HG03378 (cell line): ENCODE results near the gene CLIC3.

Experiments used
- ATAC-seq: cut with Tn5 transposase; IDR thresholded peaks from one replicate; pipeline ENCODE4 v1.9.1; 2021; ENCODE audit warnings: mild to moderate bottlenecking, moderate library complexity; ENCODE audit not compliant: unreplicated experiment

The CLIC3 gene

DNA sequence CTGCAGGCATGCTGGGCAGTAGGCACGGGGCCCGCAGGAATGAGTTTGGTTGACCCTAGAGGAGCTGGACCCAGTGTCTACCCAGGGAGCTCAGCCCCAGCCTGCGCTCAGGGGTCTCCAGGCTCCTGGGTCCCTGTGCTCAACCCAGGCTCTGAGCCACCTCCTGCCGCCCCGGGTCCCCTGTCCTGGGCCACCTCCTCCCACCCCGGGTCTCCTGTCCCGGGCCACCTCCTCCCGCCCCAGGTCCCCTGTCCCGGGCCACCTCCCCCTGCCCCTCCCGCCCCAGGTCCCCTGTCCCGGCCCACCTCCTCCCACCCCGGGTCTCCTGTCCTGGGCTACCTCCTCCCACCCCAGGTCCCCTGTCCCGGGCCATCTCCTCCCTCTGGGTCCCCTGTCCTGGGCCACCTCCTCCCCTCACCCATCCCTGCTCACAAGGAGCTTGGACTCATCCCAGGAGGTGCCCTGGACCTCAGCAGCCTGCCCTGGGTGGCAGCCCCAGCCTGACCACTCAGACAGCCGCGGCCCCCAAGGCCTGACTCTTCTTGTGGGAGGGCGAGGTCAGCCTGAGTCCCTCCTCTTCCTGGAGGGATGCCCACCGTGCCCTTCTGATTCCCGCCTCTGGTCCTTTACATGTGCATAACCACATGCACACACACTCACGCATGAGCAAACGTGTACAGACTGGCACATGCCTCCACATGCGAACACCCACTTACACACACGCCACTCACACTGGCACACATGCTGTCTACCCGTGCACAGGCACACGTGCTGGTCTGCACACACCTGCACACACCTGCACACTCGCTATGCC, 41.9 kb downstream of the CLIC3 start:
- ATAC-seq, result no peak

DNA sequence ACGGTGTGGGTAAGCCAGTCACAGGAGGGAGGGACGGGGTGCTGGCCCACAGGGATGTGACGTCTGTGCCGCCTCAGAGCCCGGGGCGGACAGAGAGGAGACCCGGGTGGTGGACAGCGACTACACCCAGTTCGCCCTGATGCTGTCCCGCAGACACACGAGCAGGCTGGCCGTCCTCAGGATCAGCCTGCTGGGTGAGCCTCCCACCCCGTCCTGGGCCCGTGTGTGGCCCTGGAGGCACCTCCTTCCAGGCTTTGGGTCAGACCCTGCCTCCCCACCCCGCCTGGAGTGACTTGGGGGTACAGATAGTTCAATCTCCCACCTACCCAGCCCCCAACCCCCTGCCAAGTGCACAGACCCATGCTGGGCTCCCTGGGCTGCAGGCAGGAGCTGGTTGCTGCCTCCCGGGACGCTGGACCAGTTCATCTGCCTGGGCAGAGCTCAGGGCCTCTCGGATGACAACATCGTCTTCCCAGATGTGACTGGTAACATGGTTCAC, 42.5 kb downstream of the CLIC3 start:
- no peak for ATAC-seq

DNA sequence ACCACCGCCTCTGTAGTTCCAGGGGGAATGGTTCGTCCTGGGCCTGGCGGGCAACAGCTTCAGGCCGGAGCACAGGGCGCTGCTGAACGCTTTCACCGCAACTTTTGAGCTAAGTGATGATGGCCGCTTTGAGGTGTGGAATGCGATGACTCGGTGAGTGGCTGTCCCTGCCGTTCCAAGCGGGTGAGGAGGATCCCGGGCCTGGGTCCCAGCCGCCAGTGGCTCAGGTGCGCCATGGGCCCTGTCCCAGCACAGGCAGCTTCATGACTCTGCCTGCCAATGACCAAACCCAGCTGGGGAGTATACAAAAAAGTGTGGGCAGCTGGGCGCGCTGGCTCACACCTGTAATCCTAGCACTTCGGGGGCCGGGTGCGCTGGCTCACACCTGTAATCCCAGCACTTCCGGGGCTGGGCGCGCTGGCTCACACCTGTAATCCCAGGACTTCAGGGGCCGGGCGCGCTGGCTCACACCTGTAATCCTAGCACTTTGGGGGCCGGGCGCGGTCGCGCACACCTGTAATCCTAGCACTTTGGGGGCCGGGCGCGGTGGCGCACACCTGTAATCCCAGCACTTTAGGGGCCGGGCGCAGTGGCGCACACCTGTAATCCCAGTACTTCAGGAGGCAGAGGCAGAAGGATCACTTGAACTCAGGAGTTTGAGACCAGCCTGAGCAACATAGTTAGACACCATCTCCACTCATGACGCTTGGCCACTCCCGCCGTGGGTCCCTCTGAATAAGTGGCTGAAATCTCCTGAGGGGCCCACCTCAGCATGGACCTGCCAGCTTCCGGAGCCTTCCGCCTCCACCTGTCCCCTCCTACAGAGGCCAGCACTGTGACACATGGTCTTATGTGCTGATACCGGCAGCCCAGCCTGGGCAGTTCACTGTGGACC, 43.2 kb downstream of the CLIC3 start:
- ATAC-seq, result no peak

DNA sequence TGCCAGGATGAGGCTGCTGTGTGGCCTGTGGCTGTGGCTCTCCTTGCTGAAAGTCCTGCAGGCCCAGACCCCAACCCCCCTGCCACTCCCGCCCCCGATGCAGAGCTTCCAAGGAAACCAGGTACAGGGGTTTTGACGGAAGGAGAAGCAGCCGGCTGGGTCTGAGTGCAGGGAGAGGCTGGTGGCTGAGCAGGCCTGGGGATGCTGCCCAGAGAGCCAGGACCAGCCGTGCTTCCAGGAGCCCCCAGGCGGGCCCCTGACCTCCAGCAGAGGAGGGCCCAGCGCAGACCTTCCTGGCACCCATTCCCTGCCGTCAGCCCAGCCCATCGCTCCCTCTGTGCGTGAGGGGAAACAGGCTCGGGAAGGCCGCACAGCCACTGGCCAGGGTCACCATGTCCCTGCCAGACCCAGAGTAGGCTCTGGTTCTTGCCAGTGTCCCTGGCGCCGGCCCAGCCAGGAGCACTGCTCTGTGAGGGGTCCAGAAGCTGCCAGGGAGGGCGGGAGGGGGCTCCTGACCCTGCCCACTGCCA, 44.0 kb downstream of the CLIC3 start:
- ATAC-seq, result no peak

DNA sequence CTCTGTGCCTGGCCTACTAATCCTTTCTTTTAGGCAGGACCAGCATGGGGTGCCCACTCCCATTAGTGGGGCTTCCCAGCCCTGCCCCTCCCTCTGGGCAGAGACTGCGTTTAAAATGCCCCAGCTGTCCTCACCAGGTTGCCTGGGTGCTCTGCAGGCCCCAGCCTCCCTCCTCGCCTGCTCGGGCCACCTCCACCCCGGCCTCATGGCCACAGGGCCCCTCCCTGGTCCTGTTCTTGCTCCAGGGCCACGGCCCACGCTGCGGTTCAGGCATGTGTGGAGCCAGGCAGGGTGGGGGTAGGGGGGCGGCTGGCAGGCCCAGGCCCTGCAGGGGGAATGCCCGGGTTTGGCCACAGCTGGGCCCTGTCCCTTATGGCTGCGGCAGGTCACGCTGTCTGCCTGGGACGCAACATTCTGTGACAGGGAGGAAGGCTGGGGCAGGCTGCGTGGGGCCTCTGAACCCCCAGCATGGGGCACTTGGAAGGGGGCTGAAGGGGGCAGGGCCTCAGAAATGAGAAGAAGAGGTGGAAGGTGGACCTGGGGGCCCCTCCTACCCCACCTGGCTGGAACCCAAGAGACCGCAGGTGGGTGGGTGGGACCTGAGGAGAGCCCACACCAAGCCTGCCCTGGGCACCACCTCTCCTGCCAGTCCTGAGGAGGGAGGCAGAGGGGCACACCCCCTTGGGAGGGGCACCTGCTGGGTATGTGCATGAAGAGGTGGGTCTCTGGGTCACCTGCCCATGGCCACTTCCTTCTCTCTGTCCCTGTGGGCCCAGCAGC, 44.6 kb downstream of the CLIC3 start, which contains the start of gene LCN12:
LCN12 (plus strand) TSS at position 733 of the 780 bp plus-strand sequence. CDS start 55 bp downstream, outside the sequence.
- no peak for ATAC-seq

DNA sequence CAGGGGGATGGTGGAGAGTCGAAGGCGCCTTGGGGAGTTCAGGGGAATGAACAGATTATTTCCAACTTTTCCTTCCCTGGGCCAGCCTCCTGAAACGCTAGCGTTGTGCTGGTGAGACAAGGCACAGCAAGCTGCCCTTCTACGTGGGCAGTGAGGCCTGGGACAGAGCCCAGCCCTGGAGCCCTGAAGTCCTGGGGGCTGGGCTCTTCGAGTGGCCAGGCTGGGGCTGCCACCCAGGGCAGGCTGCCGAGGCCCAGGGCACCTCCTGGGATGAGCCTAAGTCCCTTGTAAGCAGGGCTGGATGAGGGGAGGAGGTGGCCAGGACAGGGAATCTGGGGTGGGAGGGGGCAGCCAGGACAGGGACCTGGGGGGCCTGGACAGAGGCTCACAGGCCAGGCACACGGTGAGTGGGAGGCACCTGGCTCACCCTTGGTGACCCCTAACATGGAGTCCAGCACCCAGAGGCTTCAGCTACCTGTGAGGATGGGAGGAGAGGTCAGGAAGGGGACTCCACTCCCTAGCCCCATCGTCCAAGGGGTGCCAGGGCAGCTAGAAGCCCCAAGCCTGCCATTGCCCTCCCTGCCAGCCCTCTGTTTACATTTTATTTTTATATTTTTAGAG, 45.6 kb downstream of the CLIC3 start:
- no peak for ATAC-seq

DNA sequence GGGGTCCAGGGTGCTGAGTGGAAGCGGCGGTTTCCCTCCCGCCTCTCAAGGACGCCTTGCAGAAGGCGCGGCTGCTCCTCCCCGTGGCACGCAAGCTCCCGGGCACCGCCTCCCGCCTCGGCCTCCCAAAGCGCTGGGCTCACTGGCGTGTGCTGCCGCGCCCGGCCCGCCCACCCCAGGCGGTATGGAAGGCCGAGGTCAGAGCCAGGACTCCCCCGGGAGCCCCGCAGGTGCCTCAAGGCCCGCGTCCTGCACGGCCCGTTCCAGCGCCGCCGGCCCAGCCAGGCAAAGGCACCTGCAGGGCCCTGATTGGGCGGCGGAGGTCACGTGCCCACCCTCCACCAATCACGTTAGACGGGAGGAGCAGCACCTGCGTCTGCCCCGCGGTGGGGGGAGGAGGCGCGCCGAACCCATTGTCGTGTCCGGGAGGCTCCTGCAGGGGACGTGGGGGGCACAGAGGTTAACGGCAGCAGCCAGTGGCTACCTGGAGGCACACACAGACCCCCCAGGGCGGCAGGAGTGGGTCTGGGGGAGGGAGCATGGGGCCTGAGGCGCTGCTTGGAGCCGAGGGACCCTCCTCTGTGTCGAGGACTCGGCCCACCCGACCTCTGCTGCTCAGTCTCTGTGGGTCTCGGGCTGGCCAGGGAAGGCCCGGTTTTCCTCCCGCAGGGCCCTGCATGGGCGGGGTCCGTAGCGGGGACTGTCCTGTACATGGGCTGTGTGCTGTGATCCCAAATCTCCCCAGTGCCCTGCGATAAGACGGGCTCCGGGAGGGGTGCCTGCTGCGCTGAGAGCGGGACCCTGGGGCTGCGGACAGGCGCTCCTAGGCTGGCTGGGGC, 46.3 kb downstream of the CLIC3 start:
- ATAC-seq, result peak; percentile 53

DNA sequence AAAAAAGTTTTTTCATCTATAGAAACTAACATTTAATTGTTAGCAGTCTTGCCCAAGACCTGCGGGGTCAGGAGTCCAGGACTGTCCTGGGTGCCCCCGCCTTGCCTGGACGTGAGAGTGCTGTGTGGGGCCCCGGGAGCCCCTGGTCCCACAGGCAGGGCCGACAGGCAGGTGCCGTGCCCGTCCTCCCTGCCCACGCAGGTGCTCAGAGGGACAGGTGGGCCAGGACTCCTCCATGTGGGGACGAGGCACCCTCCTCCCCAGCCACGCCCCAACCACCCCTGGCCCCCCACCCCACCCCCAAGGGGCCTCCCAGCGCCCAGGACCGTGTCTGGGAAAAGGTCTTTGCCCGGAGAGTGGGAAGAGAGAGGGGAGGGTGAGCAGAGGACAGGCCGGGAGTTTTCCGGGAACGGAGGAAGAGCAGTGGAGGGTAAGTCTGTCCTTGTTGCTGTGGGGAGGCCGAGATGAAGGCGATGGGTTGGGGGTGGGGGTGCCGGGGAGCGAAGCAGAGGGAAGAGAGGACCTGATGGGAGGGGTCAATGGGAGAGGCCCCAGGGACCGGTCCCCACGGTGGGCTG, 47.0 kb downstream of the CLIC3 start:
- no peak for ATAC-seq

DNA sequence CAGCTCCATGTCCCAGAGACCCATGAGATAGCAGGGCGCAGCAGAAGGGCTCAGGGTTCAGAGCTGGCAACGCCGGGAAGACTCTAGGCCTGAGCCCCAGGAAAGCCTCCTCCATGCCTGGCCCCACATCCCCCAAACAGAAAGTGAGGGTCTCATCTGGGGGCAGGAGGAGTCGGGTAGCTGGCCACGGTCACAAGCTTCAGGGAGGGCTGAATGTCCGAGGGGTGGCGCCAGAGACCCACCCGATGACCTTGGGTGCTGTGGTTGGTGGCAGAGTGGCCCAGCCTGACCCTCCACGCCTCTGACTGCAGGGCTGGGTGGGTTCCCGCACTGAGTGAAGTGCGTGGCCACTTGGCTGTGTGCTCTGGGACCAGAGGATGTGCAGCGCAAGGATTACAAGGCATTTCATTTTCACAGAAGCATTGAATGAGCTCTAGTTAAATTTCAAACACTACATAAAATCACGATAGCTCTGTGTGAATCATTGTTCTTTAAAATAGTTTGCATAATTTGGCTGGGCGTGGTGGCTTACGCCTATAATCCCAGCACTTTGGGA, 48.3 kb downstream of the CLIC3 start:
- no peak for ATAC-seq

DNA sequence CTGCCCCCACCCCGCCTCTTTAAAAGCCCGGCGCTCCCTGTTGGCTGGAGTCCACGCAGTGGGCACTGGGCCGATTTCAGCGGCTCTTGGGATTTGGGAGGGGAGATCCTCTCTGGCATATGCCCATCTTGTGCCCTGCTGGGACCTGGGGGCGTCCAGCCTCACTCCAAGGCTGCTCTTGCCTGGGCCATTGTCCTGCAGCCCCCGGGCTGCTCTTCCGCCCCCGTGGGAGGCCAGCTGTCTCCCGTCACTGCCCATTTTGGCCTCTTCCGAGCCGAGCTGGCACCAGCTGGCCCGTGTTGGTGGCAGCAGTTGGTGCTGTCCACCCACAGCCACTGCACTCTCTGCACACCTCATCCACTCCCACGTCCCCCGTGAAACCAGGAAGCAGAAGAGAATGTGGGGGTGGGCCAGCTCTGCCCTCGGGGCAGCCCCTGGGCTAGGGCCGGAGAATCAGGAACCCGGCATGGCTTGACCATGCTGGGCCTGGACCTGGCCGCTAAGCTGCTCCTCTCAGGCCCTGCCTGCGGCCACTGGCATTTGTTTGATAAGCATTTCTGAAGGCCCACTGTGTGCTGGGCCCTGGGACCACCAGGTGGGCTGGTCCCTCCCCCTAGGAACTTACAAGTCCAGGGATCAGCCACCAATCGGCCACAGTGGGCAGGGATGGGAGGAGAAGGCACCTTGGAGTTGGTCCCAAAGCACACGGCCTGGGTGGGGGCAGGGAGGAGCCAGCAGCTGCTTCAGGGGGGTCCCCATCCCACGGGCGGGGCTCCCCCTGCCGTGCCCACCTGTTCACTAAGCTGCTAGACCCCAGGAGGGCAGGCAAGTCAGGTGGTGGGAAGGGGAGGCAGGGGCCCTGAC, 49.1 kb downstream of the CLIC3 start:
- no peak for ATAC-seq

DNA sequence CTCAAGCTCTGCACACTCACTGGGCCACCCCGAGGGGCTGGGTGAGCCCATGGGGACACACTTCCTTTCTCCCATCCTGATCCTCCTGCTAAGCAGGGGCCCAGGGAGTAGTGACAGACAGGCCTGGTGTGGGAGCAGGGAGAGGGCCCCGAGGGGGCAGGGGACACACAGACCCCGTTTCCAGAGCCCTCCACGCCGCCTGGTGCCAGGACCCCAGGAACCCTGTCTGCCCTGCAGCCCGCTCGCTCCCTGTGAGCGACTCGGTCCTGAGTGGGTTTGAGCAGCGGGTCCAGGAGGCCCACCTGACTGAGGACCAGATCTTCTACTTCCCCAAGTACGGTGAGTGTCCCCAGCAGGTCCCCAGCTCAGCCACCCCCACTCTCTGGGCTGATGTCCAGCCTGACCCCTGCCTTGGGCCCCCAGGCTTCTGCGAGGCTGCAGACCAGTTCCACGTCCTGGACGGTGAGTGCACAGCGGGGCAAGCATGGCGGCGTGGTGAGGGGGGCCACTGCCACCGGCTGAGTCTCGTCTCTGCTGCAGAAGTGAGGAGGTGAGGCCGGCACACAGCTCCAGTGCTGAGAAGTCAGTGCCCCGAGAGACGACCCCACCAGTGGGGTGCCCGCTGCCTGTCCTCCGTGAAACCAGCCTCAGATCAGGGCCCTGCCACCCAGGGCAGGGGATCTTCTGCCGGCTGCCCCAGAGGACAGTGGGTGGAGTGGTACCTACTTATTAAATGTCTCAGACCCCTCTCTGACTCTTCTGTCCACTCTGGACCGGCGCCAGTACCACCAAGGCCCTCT, 49.9 kb downstream of the CLIC3 start:
- no peak for ATAC-seq

DNA sequence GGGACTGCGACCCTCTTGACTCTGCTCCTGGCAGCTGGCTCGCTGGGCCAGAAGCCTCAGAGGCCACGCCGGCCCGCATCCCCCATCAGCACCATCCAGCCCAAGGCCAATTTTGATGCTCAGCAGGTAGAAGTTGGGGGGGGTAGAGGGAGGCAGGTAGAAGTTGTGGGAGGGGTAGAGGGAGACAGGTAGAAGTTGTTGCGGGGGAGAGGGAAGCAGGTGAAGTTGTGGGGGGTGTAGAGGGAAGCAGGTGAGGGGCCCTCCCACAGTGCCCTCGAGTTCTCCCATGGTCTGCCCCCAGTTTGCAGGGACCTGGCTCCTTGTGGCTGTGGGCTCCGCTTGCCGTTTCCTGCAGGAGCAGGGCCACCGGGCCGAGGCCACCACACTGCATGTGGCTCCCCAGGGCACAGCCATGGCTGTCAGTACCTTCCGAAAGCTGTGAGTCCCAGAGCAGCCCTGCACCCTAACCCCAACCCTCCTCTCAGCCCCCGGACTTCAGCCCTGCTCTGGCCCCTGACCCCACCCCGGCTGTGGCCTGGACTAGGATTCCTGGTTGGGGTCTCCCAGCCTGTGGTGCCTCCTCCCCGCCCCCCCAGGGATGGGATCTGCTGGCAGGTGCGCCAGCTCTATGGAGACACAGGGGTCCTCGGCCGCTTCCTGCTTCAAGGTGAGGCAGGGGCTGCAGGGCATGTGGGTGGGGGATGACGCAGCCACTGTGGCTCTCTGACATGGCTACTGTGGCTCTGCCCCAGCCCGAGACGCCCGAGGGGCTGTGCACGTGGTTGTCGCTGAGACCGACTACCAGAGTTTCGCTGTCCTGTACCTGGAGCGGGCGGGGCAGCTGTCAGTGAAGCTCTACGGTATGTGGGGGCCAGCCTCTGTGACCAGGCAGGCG, 50.8 kb downstream of the CLIC3 start:
- ATAC-seq, result no peak
